Measurements from ENCODE around the gene EMP1. TPM values are rescaled to one million over a fixed set of nuclear protein-coding genes. Genes with fewer than 3 reads are reported as not detected.

The EMP1 gene
- total and polyA plus RNA-seq, 10 donors: 4.9 to 170 (median 65.6) TPM

GRCh38 chr12:13255792-13256691 lies 59.5 kb downstream of the EMP1 start:
- peaks cover 0 to 12% (median 7%) of the 10 kb centered on the region in 6 donors for H3K4me1 ChIP-seq
- no peaks in the 10 kb centered on the region for H3K9me3 ChIP-seq
- TF ChIP-seq, protein P1, sequence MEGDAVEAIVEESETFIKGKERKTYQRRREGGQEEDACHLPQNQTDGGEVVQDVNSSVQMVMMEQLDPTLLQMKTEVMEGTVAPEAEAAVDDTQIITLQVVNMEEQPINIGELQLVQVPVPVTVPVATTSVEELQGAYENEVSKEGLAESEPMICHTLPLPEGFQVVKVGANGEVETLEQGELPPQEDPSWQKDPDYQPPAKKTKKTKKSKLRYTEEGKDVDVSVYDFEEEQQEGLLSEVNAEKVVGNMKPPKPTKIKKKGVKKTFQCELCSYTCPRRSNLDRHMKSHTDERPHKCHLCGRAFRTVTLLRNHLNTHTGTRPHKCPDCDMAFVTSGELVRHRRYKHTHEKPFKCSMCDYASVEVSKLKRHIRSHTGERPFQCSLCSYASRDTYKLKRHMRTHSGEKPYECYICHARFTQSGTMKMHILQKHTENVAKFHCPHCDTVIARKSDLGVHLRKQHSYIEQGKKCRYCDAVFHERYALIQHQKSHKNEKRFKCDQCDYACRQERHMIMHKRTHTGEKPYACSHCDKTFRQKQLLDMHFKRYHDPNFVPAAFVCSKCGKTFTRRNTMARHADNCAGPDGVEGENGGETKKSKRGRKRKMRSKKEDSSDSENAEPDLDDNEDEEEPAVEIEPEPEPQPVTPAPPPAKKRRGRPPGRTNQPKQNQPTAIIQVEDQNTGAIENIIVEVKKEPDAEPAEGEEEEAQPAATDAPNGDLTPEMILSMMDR (IDR thresholded peaks at IDR 0.05 in 8 of 11, conservative IDR thresholded peaks at IDR 0.05 in 3 of 11): peak; percentile 80 to 97 (median 93)
- no peak for TF ChIP-seq POLR2A (IDR thresholded peaks at IDR 0.05)
- peak; percentile 52 to 68 (median 58) for TF ChIP-seq POLR2AphosphoS5 (IDR thresholded peaks at IDR 0.05)
- H3K4me3 ChIP-seq: peak overlapping the region in 3 of 8 donors; percentile 6 to 60 (median 25)
- intact Hi-C loops (cut with DNase I; ENCODE audit: low total_unique reads): no loop called here
- H3K36me3 ChIP-seq: no peaks in the 10 kb centered on the region
- no peaks in the 10 kb centered on the region for H3K27me3 ChIP-seq (replicated peaks in 1 of 7)
- no peak overlapping the region for H3K27ac ChIP-seq
- peak; percentile 93 for DNase-seq
- 20 to 23% (median 22%) methylated on average over 18 of the region's 18 CpGs for WGBS, 5 donors

DNA sequence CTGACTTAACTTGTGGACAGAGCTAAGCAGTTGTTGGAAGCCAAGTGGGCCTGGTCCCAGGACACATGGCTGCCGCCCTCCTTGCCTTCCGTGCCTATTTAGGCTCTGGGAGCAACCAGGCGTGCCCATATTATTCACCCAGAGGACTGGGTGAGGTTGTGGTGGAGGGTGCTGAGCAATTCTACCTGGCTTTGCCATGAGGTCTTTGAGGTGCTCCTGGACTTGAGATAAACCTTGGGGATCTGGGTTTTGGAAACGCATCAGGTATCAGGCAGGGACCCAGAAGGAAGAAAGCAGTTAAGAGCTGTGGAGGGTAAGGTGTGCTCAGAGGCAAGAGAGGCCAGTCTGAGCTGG lies 60.1 kb downstream of the EMP1 start:
- 91 to 97% (median 95%) methylated on average over 4 of the region's 4 CpGs for WGBS, 5 donors
- intact Hi-C loops (cut with DNase I; ENCODE audit: low total_unique reads): no loop called here

GRCh38 chr12:13257356-13257875 lies 60.9 kb downstream of the EMP1 start:
- TF ChIP-seq POLR2AphosphoS5 (IDR thresholded peaks at IDR 0.05): no peak
- H3K36me3 ChIP-seq: no peaks in the 10 kb centered on the region
- H3K27ac ChIP-seq: no peak overlapping the region
- H3K9me3 ChIP-seq: no peaks in the 10 kb centered on the region
- H3K4me3 ChIP-seq: no peak overlapping the region
- intact Hi-C loops (cut with DNase I; ENCODE audit: low total_unique reads): no loop called here
- H3K27me3 ChIP-seq (replicated peaks in 1 of 7): no peaks in the 10 kb centered on the region
- H3K4me1 ChIP-seq: peaks cover 0 to 12% (median 7%) of the 10 kb centered on the region in 6 donors
- no peak for DNase-seq
- 31 to 56% (median 46%) methylated on average over 3 of the region's 3 CpGs for WGBS, 5 donors

More for the DNA sequence above, 60.1 kb downstream of the EMP1 start:
- H3K9me3 ChIP-seq: no peaks in the 10 kb centered on the region
- no peak overlapping the region for H3K4me3 ChIP-seq
- H3K27me3 ChIP-seq (replicated peaks in 1 of 7): no peaks in the 10 kb centered on the region
- H3K36me3 ChIP-seq: no peaks in the 10 kb centered on the region
- no peak overlapping the region for H3K27ac ChIP-seq
- TF ChIP-seq POLR2AphosphoS5 (IDR thresholded peaks at IDR 0.05) (no peak), POLR2A (IDR thresholded peaks at IDR 0.05) (no peak)
- TF ChIP-seq, protein P1 (IDR thresholded peaks at IDR 0.05 in 8 of 11, conservative IDR thresholded peaks at IDR 0.05 in 3 of 11): no peak
- H3K4me1 ChIP-seq: peaks cover 0 to 12% (median 7%) of the 10 kb centered on the region in 6 donors
- DNase-seq: no peak

- WGBS, 5 donors: 73 to 93% (median 87%) methylated on average over 3 of the region's 3 CpGs
- Histone ChIP-seq H3K9me3 (no peaks in the 10 kb centered on the region), H3K4me3 (no peak overlapping the region), H3K4me1 (peaks cover 0 to 12% (median 7%) of the 10 kb centered on the region in 6 donors), H3K36me3 (no peaks in the 10 kb centered on the region), H3K27ac (no peak overlapping the region), H3K27me3 (replicated peaks in 1 of 7) (no peaks in the 10 kb centered on the region)
- intact Hi-C loops (cut with DNase I; ENCODE audit: low total_unique reads): no loop called here
- TF ChIP-seq POLR2A (IDR thresholded peaks at IDR 0.05) (no peak), POLR2AphosphoS5 (IDR thresholded peaks at IDR 0.05) (no peak)
- TF ChIP-seq, protein P1 (IDR thresholded peaks at IDR 0.05 in 8 of 11, conservative IDR thresholded peaks at IDR 0.05 in 3 of 11): no peak
- DNase-seq: no peak
These were observed 61.7 kb downstream of the EMP1 start for GRCh38 chr12:13258197-13258596.
